IMR-90 (cell line): ENCODE measurements around the gene CT45A6. TPM values are rescaled to one million over a fixed set of nuclear protein-coding genes. Genes with fewer than 3 reads are reported as not detected.
"Not testable (repeated sequence)": the region's sequence is repeated elsewhere in the genome, so short reads cannot be mapped to it uniquely, and the experiment has no call there.

Experiments
- ATAC-seq: fragments of 200-7000 bp; cut with Tn5 transposase; 2 replicates; pipeline ENCODE4 v1.9.1; 2020; ENCODE audit warnings: low read depth, mild to moderate bottlenecking, moderate library complexity
- BruUV-seq: library from RNA; stranded (reverse); fragments of 400-500 nt; replicated peaks from 2 replicates; lab custom pipeline; 2021; lab: Mats Ljungman, UMichigan
- CTCF ChIA-PET: fragments of 300-600 bp; formaldehyde crosslinking; extraction: SDS; loops from one replicate; lab custom pipeline; 2021; ENCODE audit warnings: antibody characterized with exemption; lab: Yijun Ruan, JAX
- POLR2A ChIA-PET: fragments of 300-600 bp; sonication (Branson Sonifier 250); formaldehyde crosslinking; loops from one replicate; lab custom pipeline; 2022; ENCODE audit warnings: antibody characterized with exemption; ENCODE audit not compliant: unreplicated experiment; lab: Charles Lee
- DNase-seq: peaks from one replicate; pipeline ENCODE4 v3.0.0; 2013
- H2AFZ ChIP-seq: replicated peaks from 2 replicates; pipeline ENCODE3; 2013; ENCODE audit warnings: low read length, mild to moderate bottlenecking; ENCODE audit not compliant: poor library complexity
- H2AK5ac ChIP-seq: 2 replicates; pipeline ENCODE4 v1.6.1; 2013; ENCODE audit warnings: low read depth, low read length, inconsistent platforms
- H2AK9ac ChIP-seq: replicated peaks from 2 replicates; pipeline ENCODE3; 2013; ENCODE audit warnings: mild to moderate bottlenecking, low read depth, low read length, moderate library complexity; ENCODE audit not compliant: poor library complexity
- H2BK120ac ChIP-seq: 2 replicates; pipeline ENCODE4 v1.6.1; 2013; ENCODE audit warnings: low read depth, low read length, inconsistent platforms
- H2BK15ac ChIP-seq: 3 replicates; pipeline ENCODE4 v1.6.1; 2013; ENCODE audit warnings: low read depth, low read length, inconsistent platforms
- H2BK20ac ChIP-seq: 2 replicates; pipeline ENCODE4 v1.6.1; 2013; ENCODE audit warnings: low read depth, mild to moderate bottlenecking, inconsistent platforms, low read length, moderate library complexity
- H2BK5ac ChIP-seq: 2 replicates; pipeline ENCODE4 v1.6.1; 2013; ENCODE audit warnings: mild to moderate bottlenecking, low read depth, low read length, inconsistent platforms; ENCODE audit not compliant: poor library complexity, severe bottlenecking
- H3K14ac ChIP-seq: replicated peaks from 2 replicates; pipeline ENCODE4 v1.6.1; 2013; ENCODE audit warnings: low read depth, low read length, inconsistent platforms
- H3K18ac ChIP-seq: 2 replicates; pipeline ENCODE4 v1.6.1; 2013; ENCODE audit warnings: low read depth, low read length, control low read depth
- H3K23ac ChIP-seq: 2 replicates; pipeline ENCODE4 v1.6.1; 2013; ENCODE audit warnings: low read depth, low read length, inconsistent platforms
- H3K27ac ChIP-seq: 2 replicates; pipeline ENCODE4 v1.5.1; 2013; ENCODE audit warnings: mild to moderate bottlenecking, control low read depth, low read length; ENCODE audit not compliant: insufficient read depth
- H3K27me3 ChIP-seq: 2 replicates; pipeline ENCODE4 v1.6.1; 2013; ENCODE audit warnings: low read length; ENCODE audit not compliant: control insufficient read depth, insufficient read depth
- H3K36me3 ChIP-seq: 2 replicates; pipeline ENCODE4 v1.6.1; 2013; ENCODE audit warnings: low read length, mixed read lengths; ENCODE audit not compliant: control insufficient read depth, insufficient read depth
- H3K4ac ChIP-seq: 2 replicates; pipeline ENCODE4 v1.6.1; 2013; ENCODE audit warnings: low read depth, low read length, inconsistent platforms
- H3K4me1 ChIP-seq: 2 replicates; pipeline ENCODE4 v1.6.1; 2013; ENCODE audit warnings: low read length, mixed read lengths; ENCODE audit not compliant: control insufficient read depth, insufficient read depth
- H3K4me2 ChIP-seq: 2 replicates; pipeline ENCODE4 v1.6.1; 2013; ENCODE audit warnings: low read depth, mild to moderate bottlenecking, control low read depth, low read length, moderate library complexity
- H3K4me3 ChIP-seq: 2 replicates; pipeline ENCODE4 v1.5.1; 2013; ENCODE audit warnings: low read depth, mild to moderate bottlenecking, control low read depth, low read length, moderate library complexity; ENCODE audit not compliant: insufficient read depth
- H3K56ac ChIP-seq: 2 replicates; pipeline ENCODE4 v1.6.1; 2013; ENCODE audit warnings: low read length, inconsistent platforms; ENCODE audit not compliant: insufficient read depth; ENCODE audit errors: extremely low read depth
- H3K79me1 ChIP-seq, 2 experiments: 2 replicates each; pipeline ENCODE4 v1.6.1; 2013; ENCODE audit warnings: low read length in 2 of 2, inconsistent platforms in 1 of 2, low read depth in 1 of 2
- H3K9ac ChIP-seq: 2 replicates; pipeline ENCODE4 v1.6.1; 2013; ENCODE audit warnings: low read depth, low read length, control low read depth
- H3K9me1 ChIP-seq: 2 replicates; pipeline ENCODE4 v1.6.1; 2013; ENCODE audit warnings: low read length, inconsistent platforms; ENCODE audit not compliant: insufficient read depth
- H3K9me3 ChIP-seq: 2 replicates; pipeline ENCODE4 v1.6.1; 2013; ENCODE audit warnings: low read length; ENCODE audit not compliant: control insufficient read depth, insufficient read depth
- H4K20me1 ChIP-seq: 2 replicates; pipeline ENCODE4 v1.6.1; 2013; ENCODE audit warnings: low read length, inconsistent platforms; ENCODE audit not compliant: insufficient read depth
- H4K5ac ChIP-seq: 2 replicates; pipeline ENCODE4 v1.6.1; 2013; ENCODE audit warnings: mild to moderate bottlenecking, low read depth, low read length, control low read depth
- H4K8ac ChIP-seq, 2 experiments: 2 replicates each; pipeline ENCODE4 v1.6.1; 2013; ENCODE audit warnings: low read depth in 2 of 2, low read length in 2 of 2, control low read depth in 1 of 2, inconsistent platforms in 1 of 2
- H4K91ac ChIP-seq: 2 replicates; pipeline ENCODE4 v1.6.1; 2013; ENCODE audit warnings: low read depth, low read length, inconsistent platforms; ENCODE audit not compliant: insufficient read depth
- WGBS, 2 experiments: methylation state at CpG; one replicate each; pipeline versions ENCODE4 v1.1.5 to v1.1.7; 2013; ENCODE audit warnings: missing lambda C conversion rate in 2 of 2; ENCODE audit not compliant: insufficient read length in 1 of 2; ENCODE audit errors: extremely low coverage in 2 of 2; 5-methylcytosine and 5-hydroxymethylcytosine counted together
- dilution Hi-C: fragments of 300-500 bp; cut with HindIII; formaldehyde crosslinking; loops from one replicate; pipeline ENCODE4 v1.14.3; 2018; ENCODE audit warnings: low sequenced_read_pairs; ENCODE audit not compliant: unreplicated experiment
- in situ Hi-C: fragments of 300-500 bp; cut with MboI; formaldehyde crosslinking; loops from 3 replicates; pipeline ENCODE4 v1.14.3; 2019; ENCODE audit warnings: low sequenced_read_pairs, inconsistent platforms, mixed read lengths
- intact Hi-C: fragments of 100-400 bp; cut with micrococcal nuclease; formaldehyde crosslinking; loops from 2 replicates; pipeline ENCODE4 v1.10.0; 2022
- polyA plus RNA-seq, 3 experiments: library from polyadenylated mRNA; depleted of rRNA; stranded (reverse); fragments of >200 nt; gene quantifications; 2 replicates each; pipeline ENCODE4 v1.2.3, GENCODE V29; 2012; ENCODE audit warnings: low replicate concordance in 1 of 3
- total RNA-seq: library from RNA; depleted of rRNA; stranded (reverse); fragments of >200 nt; gene quantifications from 2 replicates; pipeline ENCODE4 v1.2.3, GENCODE V29; 2012

Gene CT45A6
- total and polyA plus RNA-seq, 2 of the 4 experiments (the other 2 are of a cell fraction): not detected

- H3K9me1 ChIP-seq, H3K4me2 ChIP-seq, H4K20me1 ChIP-seq, H3K56ac ChIP-seq, H2AFZ ChIP-seq, POLR2A ChIA-PET, H3K4ac ChIP-seq, H4K91ac ChIP-seq, H3K4me1 ChIP-seq, intact Hi-C loops, H2AK9ac ChIP-seq, H3K36me3 ChIP-seq, in situ Hi-C loops, dilution Hi-C loops, CTCF ChIA-PET, H3K9ac ChIP-seq, H3K27ac ChIP-seq, H3K27me3 ChIP-seq, H2BK5ac ChIP-seq, H4K8ac ChIP-seq, H3K79me1 ChIP-seq, H2BK120ac ChIP-seq, H3K9me3 ChIP-seq, DNase-seq, ATAC-seq, H2AK5ac ChIP-seq, H3K14ac ChIP-seq, H2BK20ac ChIP-seq, H3K23ac ChIP-seq, H2BK15ac ChIP-seq, BruUV-seq, H3K4me3 ChIP-seq, H3K18ac ChIP-seq, H4K5ac ChIP-seq: not testable (repeated sequence)
- no CpG with 5 or more reads among the region's 17 CpGs for WGBS, 2 experiments
These were observed 34.5 kb downstream of the CT45A6 start, which contains the start of gene CT45A3 for GRCh38 chrX:135768091-135768490. CT45A3 (minus strand) TSS chrX:135768191; CDS start chrX:135764444, 3,747 bp downstream.

DNA sequence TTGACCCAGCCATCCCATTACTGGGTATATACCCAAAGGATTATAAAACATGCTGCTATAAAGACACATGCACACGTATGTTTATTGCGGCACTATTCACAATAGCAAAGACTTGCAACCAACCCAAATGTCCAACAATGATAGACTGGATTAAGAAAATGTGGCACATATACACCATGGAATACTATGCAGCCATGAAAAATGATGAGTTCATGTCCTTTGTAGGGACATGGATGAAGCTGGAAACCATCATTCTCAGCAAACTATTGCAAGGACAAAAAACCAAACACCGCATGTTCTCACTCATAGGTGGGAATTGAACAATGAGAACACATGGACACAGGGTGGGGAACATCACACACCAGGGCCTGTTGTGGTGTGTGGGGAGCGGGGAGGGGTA, 57.8 kb downstream of the CT45A6 start:
- no CpG with 5 or more reads among the region's 4 CpGs for WGBS, 2 experiments

More for the DNA sequence above, 57.8 kb downstream of the CT45A6 start:
- H3K9me1 ChIP-seq, dilution Hi-C loops, H2BK20ac ChIP-seq, BruUV-seq, H3K14ac ChIP-seq, H3K18ac ChIP-seq, H2AK9ac ChIP-seq, intact Hi-C loops, DNase-seq, H4K5ac ChIP-seq, POLR2A ChIA-PET, H3K27ac ChIP-seq, H3K9ac ChIP-seq, H3K23ac ChIP-seq, CTCF ChIA-PET, H3K56ac ChIP-seq, H2AFZ ChIP-seq, H3K4me3 ChIP-seq, H3K4ac ChIP-seq, H2BK5ac ChIP-seq, H3K4me2 ChIP-seq, H2BK120ac ChIP-seq, H3K79me1 ChIP-seq, H3K27me3 ChIP-seq, H3K36me3 ChIP-seq, H4K91ac ChIP-seq, H3K9me3 ChIP-seq, H4K20me1 ChIP-seq, ATAC-seq, H2BK15ac ChIP-seq, H3K4me1 ChIP-seq, H2AK5ac ChIP-seq, in situ Hi-C loops, H4K8ac ChIP-seq: not testable (repeated sequence)
